ENCODE data around the gene TFF3. TPM values are rescaled to one million over a fixed set of nuclear protein-coding genes. Genes with fewer than 3 reads are reported as not detected.

TFF3 gene
- polyA plus RNA-seq, 3 donors = 0.07 TPM; not detected in 2

- TF ChIP-seq CTCF (IDR thresholded peaks at IDR 0.05) = no peak
These were observed 31.8 kb upstream of the TFF3 start for GRCh38 chr21:42346866-42347600.

GRCh38 chr21:42346441-42346840 lies 31.2 kb upstream of the TFF3 start:
- Histone ChIP-seq H3K4me2 (replicated peaks; ENCODE audit: extremely low read depth, low read length, poor library complexity, severe bottlenecking) (no peak overlapping the region), H3K27ac (ENCODE audit: low read depth in 1 of 2, low read length in 2 of 2) (no peak overlapping the region), H3K9ac (ENCODE audit: insufficient read depth, low read length, poor library complexity, severe bottlenecking) (no peak overlapping the region), H3K79me2 (ENCODE audit: insufficient read depth, low read length) (no peaks in the 10 kb centered on the region), H3K4me1 (ENCODE audit: control insufficient read depth in 1 of 2, insufficient read depth in 2 of 2, low read length in 2 of 2) (no peaks in the 10 kb centered on the region), H3K27me3 (ENCODE audit: control insufficient read depth in 2 of 2, insufficient read depth in 2 of 2, low read length in 2 of 2) (no peaks in the 10 kb centered on the region), H4K20me1 (ENCODE audit: insufficient read depth, low read length) (no peaks in the 10 kb centered on the region), H2AFZ (ENCODE audit: insufficient read depth, low read depth, low read length, poor library complexity, severe bottlenecking) (no peak overlapping the region), H3K36me3 (replicated peaks in 1 of 2; ENCODE audit: control insufficient read depth in 1 of 2, insufficient read depth in 2 of 2, low read length in 2 of 2) (no peaks in the 10 kb centered on the region), H3K4me3 (replicated peaks in 1 of 3; ENCODE audit: low read depth in 2 of 3, low read length in 3 of 3) (no peak overlapping the region), H3K9me3 (replicated peaks in 1 of 2; ENCODE audit: control insufficient read depth in 1 of 2, insufficient read depth in 1 of 2, low read length in 2 of 2) (no peaks in the 10 kb centered on the region)
- no peak for DNase-seq
- Mint-ChIP-seq H3K4me1 (no peaks in the 10 kb centered on the region), H3K36me3 (no peaks in the 10 kb centered on the region), H3K4me3 (no peak overlapping the region), H3K27me3 (ENCODE audit: low read depth in 3 of 3) (peaks cover 0 to 7% (median 0%) of the 10 kb centered on the region in 3 donors), H3K27ac (no peak overlapping the region), H3K9me3 (no peaks in the 10 kb centered on the region)
- TF ChIP-seq CTCF (IDR thresholded peaks at IDR 0.05) = no peak
- WGBS (ENCODE audit: insufficient coverage) = 100% methylated on average over 6 of the region's 9 CpGs
- intact Hi-C loops (cut with micrococcal nuclease) = no loop called here

More at GRCh38 chr21:42346866-42347600, 31.8 kb upstream of the TFF3 start:
- Histone ChIP-seq H3K4me1 (ENCODE audit: control insufficient read depth in 1 of 2, insufficient read depth in 2 of 2, low read length in 2 of 2) (no peaks in the 10 kb centered on the region), H4K20me1 (ENCODE audit: insufficient read depth, low read length) (no peaks in the 10 kb centered on the region), H2AFZ (ENCODE audit: insufficient read depth, low read depth, low read length, poor library complexity, severe bottlenecking) (no peak overlapping the region), H3K4me2 (replicated peaks; ENCODE audit: extremely low read depth, low read length, poor library complexity, severe bottlenecking) (no peak overlapping the region), H3K9me3 (replicated peaks in 1 of 2; ENCODE audit: control insufficient read depth in 1 of 2, insufficient read depth in 1 of 2, low read length in 2 of 2) (no peaks in the 10 kb centered on the region), H3K9ac (ENCODE audit: insufficient read depth, low read length, poor library complexity, severe bottlenecking) (no peak overlapping the region), H3K27me3 (ENCODE audit: control insufficient read depth in 2 of 2, insufficient read depth in 2 of 2, low read length in 2 of 2) (no peaks in the 10 kb centered on the region), H3K27ac (ENCODE audit: low read depth in 1 of 2, low read length in 2 of 2) (no peak overlapping the region), H3K4me3 (replicated peaks in 1 of 3; ENCODE audit: low read depth in 2 of 3, low read length in 3 of 3) (no peak overlapping the region), H3K79me2 (ENCODE audit: insufficient read depth, low read length) (no peaks in the 10 kb centered on the region), H3K36me3 (replicated peaks in 1 of 2; ENCODE audit: control insufficient read depth in 1 of 2, insufficient read depth in 2 of 2, low read length in 2 of 2) (no peaks in the 10 kb centered on the region)
- WGBS (ENCODE audit: insufficient coverage) = 93% methylated on average over 22 of the region's 30 CpGs
- H3K4me3 Mint-ChIP-seq = no peak overlapping the region
- peaks cover 0 to 6% (median 0%) of the 10 kb centered on the region in 3 donors for H3K27me3 Mint-ChIP-seq (ENCODE audit: low read depth in 3 of 3)
- H3K36me3 Mint-ChIP-seq = no peaks in the 10 kb centered on the region
- H3K4me1 Mint-ChIP-seq = no peaks in the 10 kb centered on the region
- intact Hi-C loops (cut with micrococcal nuclease) = no loop called here
- no peak for DNase-seq
- H3K9me3 Mint-ChIP-seq = no peaks in the 10 kb centered on the region
- peak overlapping the region in 1 of 7 donors; percentile 40 for H3K27ac Mint-ChIP-seq
